ENCODE data around the gene ZNF628.
A peak's percentile ranks its signal among the peaks of the same experiment; 100 is the strongest.

Gene ZNF628

GRCh38 chr19:55477905-55478304, 1.5 kb downstream of the ZNF628 start:
- H3K27ac Mint-ChIP-seq (ENCODE audit: low read depth): peak overlapping the region; percentile 92
- H3K27me3 Mint-ChIP-seq: no peaks in the 10 kb centered on the region
- no peak for DNase-seq (ENCODE audit: low spot score in 2 of 2)
- H3K36me3 Mint-ChIP-seq (ENCODE audit: insufficient read depth): peaks cover 18% of the 10 kb centered on the region
- no peaks in the 10 kb centered on the region for H3K9me3 Mint-ChIP-seq
- H3K4me1 Mint-ChIP-seq: peaks cover 38% of the 10 kb centered on the region
- H3K4me3 Mint-ChIP-seq: peak overlapping the region; percentile 80
- ATAC-seq (replicated peaks; ENCODE audit: extremely low read depth, poor library complexity, severe bottlenecking): no peak

GRCh38 chr19:55478364-55478763, 1.9 kb downstream of the ZNF628 start:
- Mint-ChIP-seq H3K36me3 (ENCODE audit: insufficient read depth) (peaks cover 18% of the 10 kb centered on the region), H3K9me3 (no peaks in the 10 kb centered on the region), H3K27me3 (no peaks in the 10 kb centered on the region), H3K4me1 (peaks cover 38% of the 10 kb centered on the region), H3K27ac (ENCODE audit: low read depth) (no peak overlapping the region), H3K4me3 (peak overlapping the region; percentile 80)
- ATAC-seq (replicated peaks; ENCODE audit: extremely low read depth, poor library complexity, severe bottlenecking) (no peak), DNase-seq (ENCODE audit: low spot score in 2 of 2) (no peak)

GRCh38 chr19:55479045-55479444, 2.6 kb downstream of the ZNF628 start:
- peak overlapping the region; percentile 6 for H3K4me3 Mint-ChIP-seq
- peaks cover 18% of the 10 kb centered on the region for H3K36me3 Mint-ChIP-seq (ENCODE audit: insufficient read depth)
- ATAC-seq (replicated peaks; ENCODE audit: extremely low read depth, poor library complexity, severe bottlenecking) (no peak), DNase-seq (ENCODE audit: low spot score in 2 of 2) (no peak)
- peaks cover 38% of the 10 kb centered on the region for H3K4me1 Mint-ChIP-seq
- no peaks in the 10 kb centered on the region for H3K27me3 Mint-ChIP-seq
- no peaks in the 10 kb centered on the region for H3K9me3 Mint-ChIP-seq
- H3K27ac Mint-ChIP-seq (ENCODE audit: low read depth): no peak overlapping the region

- Mint-ChIP-seq H3K27ac (ENCODE audit: low read depth) (no peak overlapping the region), H3K4me1 (peaks cover 38% of the 10 kb centered on the region), H3K27me3 (no peaks in the 10 kb centered on the region), H3K36me3 (ENCODE audit: insufficient read depth) (peaks cover 18% of the 10 kb centered on the region), H3K4me3 (no peak overlapping the region), H3K9me3 (no peaks in the 10 kb centered on the region)
- DNase-seq (ENCODE audit: low spot score in 2 of 2) (no peak), ATAC-seq (replicated peaks; ENCODE audit: extremely low read depth, poor library complexity, severe bottlenecking) (no peak)
Observed at GRCh38 chr19:55479451-55480230, 3.2 kb downstream of the ZNF628 start.

- Mint-ChIP-seq H3K4me1 (peaks cover 43% of the 10 kb centered on the region), H3K4me3 (no peak overlapping the region), H3K27ac (ENCODE audit: low read depth) (no peak overlapping the region)
Observed at GRCh38 chr19:55481148-55481793, 4.9 kb downstream of the ZNF628 start.

GRCh38 chr19:55481794-55482155, 5.4 kb downstream of the ZNF628 start:
- no peak for DNase-seq (ENCODE audit: low spot score in 2 of 2)
- Mint-ChIP-seq H3K4me1 (peaks cover 44% of the 10 kb centered on the region), H3K9me3 (no peaks in the 10 kb centered on the region), H3K36me3 (ENCODE audit: insufficient read depth) (peaks cover 19% of the 10 kb centered on the region), H3K4me3 (no peak overlapping the region), H3K27ac (ENCODE audit: low read depth) (no peak overlapping the region), H3K27me3 (no peaks in the 10 kb centered on the region)
- no peak for ATAC-seq (replicated peaks; ENCODE audit: extremely low read depth, poor library complexity, severe bottlenecking)

More at GRCh38 chr19:55481148-55481793, 4.9 kb downstream of the ZNF628 start:
- DNase-seq (ENCODE audit: low spot score in 2 of 2): no peak
- no peak for ATAC-seq (replicated peaks; ENCODE audit: extremely low read depth, poor library complexity, severe bottlenecking)
- peaks cover 22% of the 10 kb centered on the region for H3K36me3 Mint-ChIP-seq (ENCODE audit: insufficient read depth)
- H3K27me3 Mint-ChIP-seq: no peaks in the 10 kb centered on the region
- H3K9me3 Mint-ChIP-seq: no peaks in the 10 kb centered on the region

- no peak for ATAC-seq (replicated peaks; ENCODE audit: extremely low read depth, poor library complexity, severe bottlenecking)
- H3K27ac Mint-ChIP-seq (ENCODE audit: low read depth): no peak overlapping the region
- DNase-seq (ENCODE audit: low spot score in 2 of 2): no peak
- peaks cover 38% of the 10 kb centered on the region for H3K4me1 Mint-ChIP-seq
- H3K9me3 Mint-ChIP-seq: no peaks in the 10 kb centered on the region
- H3K4me3 Mint-ChIP-seq: no peak overlapping the region
- H3K27me3 Mint-ChIP-seq: no peaks in the 10 kb centered on the region
- peaks cover 17% of the 10 kb centered on the region for H3K36me3 Mint-ChIP-seq (ENCODE audit: insufficient read depth)
Observed at GRCh38 chr19:55482156-55482961, 5.9 kb downstream of the ZNF628 start.

GRCh38 chr19:55482967-55483705, 6.7 kb downstream of the ZNF628 start:
- Mint-ChIP-seq H3K9me3 (no peaks in the 10 kb centered on the region), H3K27ac (ENCODE audit: low read depth) (no peak overlapping the region), H3K36me3 (ENCODE audit: insufficient read depth) (peaks cover 17% of the 10 kb centered on the region), H3K4me1 (peaks cover 31% of the 10 kb centered on the region), H3K27me3 (no peaks in the 10 kb centered on the region), H3K4me3 (no peak overlapping the region)
- ATAC-seq (replicated peaks; ENCODE audit: extremely low read depth, poor library complexity, severe bottlenecking): no peak
- DNase-seq (ENCODE audit: low spot score in 2 of 2): no peak

- Mint-ChIP-seq H3K27ac (ENCODE audit: low read depth) (peak overlapping the region; percentile 76), H3K36me3 (ENCODE audit: insufficient read depth) (peaks cover 14% of the 10 kb centered on the region), H3K4me3 (peak overlapping the region; percentile 66), H3K4me1 (peaks cover 23% of the 10 kb centered on the region), H3K27me3 (no peaks in the 10 kb centered on the region), H3K9me3 (no peaks in the 10 kb centered on the region)
- ATAC-seq (replicated peaks; ENCODE audit: extremely low read depth, poor library complexity, severe bottlenecking) (no peak), DNase-seq (ENCODE audit: low spot score in 2 of 2) (no peak)
Observed at GRCh38 chr19:55483706-55484592, 7.5 kb downstream of the ZNF628 start.

GRCh38 chr19:55484593-55485438, 8.4 kb downstream of the ZNF628 start, which contains the start of gene NAT14:
NAT14 (plus strand) TSS chr19:55485188; CDS start chr19:55485709, 521 bp downstream.
- peak within 1 kb of the TSS; percentile 66 for H3K4me3 Mint-ChIP-seq
- DNase-seq (ENCODE audit: low spot score in 2 of 2): peak; percentile 53 to 54
- H3K36me3 Mint-ChIP-seq (ENCODE audit: insufficient read depth): peaks cover 12% of the 10 kb centered on the region
- peak; percentile 59 for ATAC-seq (replicated peaks; ENCODE audit: extremely low read depth, poor library complexity, severe bottlenecking)
- no peaks in the 10 kb centered on the region for H3K27me3 Mint-ChIP-seq
- H3K4me1 Mint-ChIP-seq: peaks cover 15% of the 10 kb centered on the region
- no peaks in the 10 kb centered on the region for H3K9me3 Mint-ChIP-seq
- H3K27ac Mint-ChIP-seq (ENCODE audit: low read depth): peak within 1 kb of the TSS; percentile 76

Measured in central memory CD8-positive, alpha-beta T cell (primary cell).